ENCODE measurements around the gene PNLIP.

The PNLIP gene

GRCh38 chr10:116526219-116526618 is 19.5 kb upstream of the PNLIP start:
- no peak for TF ChIP-seq ZFX (IDR thresholded peaks at IDR 0.05; ENCODE audit: borderline replicate concordance)
- TF ChIP-seq, protein P1, sequence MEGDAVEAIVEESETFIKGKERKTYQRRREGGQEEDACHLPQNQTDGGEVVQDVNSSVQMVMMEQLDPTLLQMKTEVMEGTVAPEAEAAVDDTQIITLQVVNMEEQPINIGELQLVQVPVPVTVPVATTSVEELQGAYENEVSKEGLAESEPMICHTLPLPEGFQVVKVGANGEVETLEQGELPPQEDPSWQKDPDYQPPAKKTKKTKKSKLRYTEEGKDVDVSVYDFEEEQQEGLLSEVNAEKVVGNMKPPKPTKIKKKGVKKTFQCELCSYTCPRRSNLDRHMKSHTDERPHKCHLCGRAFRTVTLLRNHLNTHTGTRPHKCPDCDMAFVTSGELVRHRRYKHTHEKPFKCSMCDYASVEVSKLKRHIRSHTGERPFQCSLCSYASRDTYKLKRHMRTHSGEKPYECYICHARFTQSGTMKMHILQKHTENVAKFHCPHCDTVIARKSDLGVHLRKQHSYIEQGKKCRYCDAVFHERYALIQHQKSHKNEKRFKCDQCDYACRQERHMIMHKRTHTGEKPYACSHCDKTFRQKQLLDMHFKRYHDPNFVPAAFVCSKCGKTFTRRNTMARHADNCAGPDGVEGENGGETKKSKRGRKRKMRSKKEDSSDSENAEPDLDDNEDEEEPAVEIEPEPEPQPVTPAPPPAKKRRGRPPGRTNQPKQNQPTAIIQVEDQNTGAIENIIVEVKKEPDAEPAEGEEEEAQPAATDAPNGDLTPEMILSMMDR (IDR thresholded peaks at IDR 0.05), result no peak
- H3K27ac ChIP-seq, result no peak overlapping the region

- no peak overlapping the region for H3K27ac ChIP-seq
Observed at GRCh38 chr10:116536810-116537209, 8.9 kb upstream of the PNLIP start.

DNA sequence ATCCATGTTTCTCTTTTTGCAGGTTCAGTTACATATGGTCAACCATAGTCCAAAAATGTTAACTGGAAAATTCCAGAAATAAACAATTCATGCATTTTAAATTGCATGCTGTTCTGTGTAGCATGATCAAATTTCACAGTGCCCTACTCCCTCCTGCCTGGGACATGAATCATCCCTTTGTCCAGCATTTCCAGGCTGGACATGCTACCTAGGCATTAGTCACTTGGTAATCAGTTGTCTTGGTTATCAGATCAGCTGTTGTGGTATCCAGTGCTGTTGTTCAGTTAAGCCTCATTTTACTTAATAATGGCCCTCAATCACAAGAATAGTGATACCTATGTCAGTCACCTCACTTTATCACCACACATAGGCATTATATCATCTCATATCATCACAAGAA is 7.3 kb upstream of the PNLIP start:
- no peak for TF ChIP-seq ZFX (IDR thresholded peaks at IDR 0.05; ENCODE audit: borderline replicate concordance)
- TF ChIP-seq, protein P1 (IDR thresholded peaks at IDR 0.05), result no peak
- no peak overlapping the region for H3K27ac ChIP-seq

More at GRCh38 chr10:116536810-116537209, 8.9 kb upstream of the PNLIP start:
- TF ChIP-seq ZFX (IDR thresholded peaks at IDR 0.05; ENCODE audit: borderline replicate concordance), result no peak
- TF ChIP-seq, protein P1 (IDR thresholded peaks at IDR 0.05), result no peak

DNA sequence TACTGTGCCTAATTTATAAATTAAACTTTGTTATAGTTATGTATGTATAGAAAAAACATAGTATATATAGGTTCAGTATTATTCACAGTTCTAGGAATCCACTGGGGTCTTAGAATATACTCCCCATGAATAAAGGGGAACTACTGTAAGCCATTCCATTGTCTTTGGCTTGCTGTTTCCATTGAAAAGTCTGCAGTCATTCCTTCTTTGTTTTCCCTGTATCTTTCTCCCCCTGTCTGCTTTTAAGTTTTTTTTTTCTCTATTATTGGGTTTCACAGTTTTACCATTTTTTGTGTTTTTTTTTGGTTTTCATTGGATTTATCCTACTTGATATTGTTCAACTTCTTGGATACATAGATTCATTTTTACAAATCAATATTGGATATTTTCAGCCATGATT is 6.7 kb upstream of the PNLIP start:
- H3K27ac ChIP-seq, result no peak overlapping the region
- TF ChIP-seq, protein P1 (IDR thresholded peaks at IDR 0.05), result no peak
- no peak for TF ChIP-seq ZFX (IDR thresholded peaks at IDR 0.05; ENCODE audit: borderline replicate concordance)

DNA sequence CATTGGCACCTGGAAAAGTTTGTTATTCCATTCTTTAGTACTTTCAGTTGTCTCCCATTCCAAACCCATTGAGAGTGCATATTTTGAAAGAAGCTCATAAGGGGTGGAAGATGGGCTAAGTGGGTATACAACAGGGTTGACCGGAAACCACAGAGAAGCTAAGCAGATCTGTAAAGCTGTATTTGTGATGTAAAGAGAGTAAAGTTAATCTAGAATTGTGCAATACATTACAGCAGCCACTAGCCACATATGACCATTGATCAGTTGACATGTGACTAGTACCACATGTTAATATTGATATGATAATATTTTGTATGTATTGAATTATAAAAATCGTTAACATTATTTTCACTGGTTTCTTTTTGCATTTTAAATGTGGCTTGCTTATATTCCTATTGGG is 4.9 kb upstream of the PNLIP start:
- H3K27ac ChIP-seq, result no peak overlapping the region
- TF ChIP-seq, protein P1 (IDR thresholded peaks at IDR 0.05), result no peak
- no peak for TF ChIP-seq ZFX (IDR thresholded peaks at IDR 0.05; ENCODE audit: borderline replicate concordance)

DNA sequence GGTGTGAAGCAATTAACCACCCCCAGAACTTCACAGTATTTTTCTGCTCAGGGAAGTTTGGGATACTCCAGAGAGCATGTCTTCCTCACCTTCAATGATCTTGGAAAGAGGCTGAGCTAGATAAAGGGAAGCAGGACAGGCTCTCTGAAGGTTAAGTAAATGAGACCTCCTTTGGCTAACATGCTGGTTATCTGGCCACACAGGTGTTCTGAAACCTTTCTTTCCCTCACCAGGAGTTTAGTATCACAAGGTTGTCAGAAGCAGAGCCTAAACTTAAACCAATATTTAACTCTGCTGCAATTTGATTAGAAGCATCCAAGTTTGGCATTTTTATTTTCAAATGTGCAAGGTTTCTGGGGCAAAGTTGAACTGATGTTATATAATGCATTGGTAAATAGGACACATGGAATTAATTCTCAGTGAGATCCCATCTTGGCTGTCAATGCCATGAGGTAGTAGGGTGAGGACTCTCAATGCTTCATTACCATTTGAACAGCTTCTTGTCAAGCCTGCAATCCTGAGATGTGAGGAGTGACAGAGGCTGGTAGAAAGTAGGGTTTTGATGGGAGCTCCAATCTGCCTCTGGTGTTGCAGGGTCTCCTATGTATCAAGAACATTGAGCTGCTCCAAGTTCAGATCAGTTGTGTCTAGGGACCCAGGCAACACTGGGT is 3.6 kb upstream of the PNLIP start:
- TF ChIP-seq ZFX (IDR thresholded peaks at IDR 0.05; ENCODE audit: borderline replicate concordance), result no peak
- TF ChIP-seq, protein P1 (IDR thresholded peaks at IDR 0.05), result no peak
- H3K27ac ChIP-seq, result no peak overlapping the region

DNA sequence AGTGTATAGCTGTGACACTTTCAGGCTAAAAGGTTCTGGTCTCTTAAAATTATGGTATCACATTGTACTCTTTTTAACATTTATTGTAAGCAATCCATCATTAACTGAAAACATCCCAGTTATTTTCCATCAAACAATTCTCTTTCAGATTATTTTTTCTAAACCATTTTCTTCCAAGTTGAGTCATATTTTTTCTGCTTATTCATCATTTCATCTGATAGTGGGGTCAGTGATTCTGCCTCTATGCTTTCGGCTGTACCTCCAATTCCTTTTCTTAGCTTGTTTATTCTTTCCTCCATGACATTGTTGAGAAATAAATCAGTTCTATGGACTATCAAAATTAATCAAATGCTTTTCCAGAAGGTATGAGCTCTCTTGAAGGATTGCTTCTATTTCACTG is 609 bp upstream of the PNLIP start:
- TF ChIP-seq, protein P1 (IDR thresholded peaks at IDR 0.05), result no peak
- no peak for TF ChIP-seq ZFX (IDR thresholded peaks at IDR 0.05; ENCODE audit: borderline replicate concordance)
- H3K27ac ChIP-seq, result no peak overlapping the region

Measured in 22Rv1 (cell line).